ENCODE measurements around the gene KANSL1. TPM values are rescaled to one million over a fixed set of nuclear protein-coding genes. Genes with fewer than 3 reads are reported as not detected.

KANSL1 gene
- polyA plus RNA-seq, 3 donors, result 3.1 to 31.9 (median 4.6) TPM

- no peaks in the 10 kb centered on the region for H4K20me1 ChIP-seq (ENCODE audit: insufficient read depth, low read length)
- Mint-ChIP-seq H3K27me3 (ENCODE audit: low read depth in 3 of 3) (no peaks in the 10 kb centered on the region), H3K4me1 (peaks cover 10% of the 10 kb centered on the region), H3K4me3 (no peak overlapping the region), H3K9me3 (no peaks in the 10 kb centered on the region), H3K27ac (no peak overlapping the region), H3K36me3 (peaks cover 0 to 7% of the 10 kb centered on the region in 2 donors)
- no peak overlapping the region for H2AFZ ChIP-seq (ENCODE audit: insufficient read depth, low read depth, low read length, poor library complexity, severe bottlenecking)
- no peak overlapping the region for H3K9ac ChIP-seq (ENCODE audit: insufficient read depth, low read length, poor library complexity, severe bottlenecking)
- no peaks in the 10 kb centered on the region for H3K9me3 ChIP-seq (replicated peaks in 1 of 2; ENCODE audit: control insufficient read depth in 1 of 2, insufficient read depth in 1 of 2, low read length in 2 of 2)
- no peak for TF ChIP-seq CTCF (IDR thresholded peaks at IDR 0.05)
- no peaks in the 10 kb centered on the region for H3K36me3 ChIP-seq (replicated peaks in 1 of 2; ENCODE audit: control insufficient read depth in 1 of 2, insufficient read depth in 2 of 2, low read length in 2 of 2)
- no peak for DNase-seq
- peaks cover 77% of the 10 kb centered on the region for H3K79me2 ChIP-seq (ENCODE audit: insufficient read depth, low read length)
- intact Hi-C loops (cut with micrococcal nuclease), result loop anchor here in 1 of 2 donors (10.0 kb wide), 2 partner anchors 85 to 145 kb away; no protein-coding TSS in a partner anchor
- H3K4me1 ChIP-seq (ENCODE audit: control insufficient read depth in 1 of 2, insufficient read depth in 2 of 2, low read length in 2 of 2), result peaks cover 6 to 7% of the 10 kb centered on the region in 2 donors
- H3K27ac ChIP-seq (ENCODE audit: low read depth in 1 of 2, low read length in 2 of 2), result no peak overlapping the region
- H3K4me3 ChIP-seq (replicated peaks in 1 of 3; ENCODE audit: low read depth in 2 of 3, low read length in 3 of 3), result no peak overlapping the region
- no peak overlapping the region for H3K4me2 ChIP-seq (replicated peaks; ENCODE audit: extremely low read depth, low read length, poor library complexity, severe bottlenecking)
- H3K27me3 ChIP-seq (ENCODE audit: control insufficient read depth in 2 of 2, insufficient read depth in 2 of 2, low read length in 2 of 2), result no peaks in the 10 kb centered on the region
These were observed 6.2 kb upstream of the KANSL1 start for GRCh38 chr17:46199379-46199778.

- Histone ChIP-seq H3K79me2 (ENCODE audit: insufficient read depth, low read length) (peaks cover 76% of the 10 kb centered on the region), H2AFZ (ENCODE audit: insufficient read depth, low read depth, low read length, poor library complexity, severe bottlenecking) (no peak overlapping the region), H3K4me3 (replicated peaks in 1 of 3; ENCODE audit: low read depth in 2 of 3, low read length in 3 of 3) (no peak overlapping the region), H3K27ac (ENCODE audit: low read depth in 1 of 2, low read length in 2 of 2) (no peak overlapping the region), H3K4me1 (ENCODE audit: control insufficient read depth in 1 of 2, insufficient read depth in 2 of 2, low read length in 2 of 2) (peaks cover 9 to 11% of the 10 kb centered on the region in 2 donors), H3K9ac (ENCODE audit: insufficient read depth, low read length, poor library complexity, severe bottlenecking) (no peak overlapping the region), H3K27me3 (ENCODE audit: control insufficient read depth in 2 of 2, insufficient read depth in 2 of 2, low read length in 2 of 2) (no peaks in the 10 kb centered on the region), H3K4me2 (replicated peaks; ENCODE audit: extremely low read depth, low read length, poor library complexity, severe bottlenecking) (no peak overlapping the region), H3K9me3 (replicated peaks in 1 of 2; ENCODE audit: control insufficient read depth in 1 of 2, insufficient read depth in 1 of 2, low read length in 2 of 2) (no peaks in the 10 kb centered on the region), H4K20me1 (ENCODE audit: insufficient read depth, low read length) (no peaks in the 10 kb centered on the region), H3K36me3 (replicated peaks in 1 of 2; ENCODE audit: control insufficient read depth in 1 of 2, insufficient read depth in 2 of 2, low read length in 2 of 2) (no peaks in the 10 kb centered on the region)
- Mint-ChIP-seq H3K27ac (no peak overlapping the region), H3K27me3 (ENCODE audit: low read depth in 3 of 3) (no peaks in the 10 kb centered on the region), H3K9me3 (no peaks in the 10 kb centered on the region), H3K4me3 (no peak overlapping the region), H3K4me1 (peaks cover 13% of the 10 kb centered on the region), H3K36me3 (peaks cover 0 to 7% of the 10 kb centered on the region in 2 donors)
- intact Hi-C loops (cut with micrococcal nuclease), result loop anchor here in 1 of 2 donors (10.0 kb wide), 2 partner anchors 87 to 143 kb away; no protein-coding TSS in a partner anchor
- WGBS (ENCODE audit: insufficient coverage), result 100% methylated on average over 1 of the region's 1 CpG
- TF ChIP-seq CTCF (IDR thresholded peaks at IDR 0.05), result no peak
- no peak for DNase-seq
These were observed 5.0 kb upstream of the KANSL1 start for GRCh38 chr17:46198233-46198632.

Data from CD14-positive monocyte (primary cell).